GM23338 (cell line): ENCODE data around the gene TMEM271.

Source experiments
- CTCF ChIP-seq, 2 experiments: fragments of 200-600 bp in 1 of 2; sonication (generic) in 1 of 2; conservative IDR thresholded peaks; 2 replicates each; pipeline versions ENCODE4 v1.5.1 to v1.6.1; 2016 to 2017; ENCODE audit warnings: antibody characterized with exemption in 2 of 2, low read depth in 2 of 2, mild to moderate bottlenecking in 2 of 2, moderate library complexity in 1 of 2
- EZH2 ChIP-seq: fragments of 200-600 bp; sonication (generic); IDR thresholded peaks from one replicate; pipeline ENCODE4 v1.8.0; 2017; ENCODE audit warnings: antibody characterized with exemption, mild to moderate bottlenecking, low read depth; ENCODE audit not compliant: unreplicated experiment
- POLR2AphosphoS5 ChIP-seq: IDR thresholded peaks from 2 replicates; pipeline ENCODE4 v1.6.1; 2016; ENCODE audit warnings: antibody characterized with exemption, low read depth

GRCh38 chr4:605702-606425 lies 29.8 kb upstream of the TMEM271 start:
- TF ChIP-seq POLR2AphosphoS5 (no peak), CTCF (conservative IDR thresholded peaks at IDR 0.05; ENCODE audit: low read depth in 2 of 2) (no peak), EZH2 (no peak)
